A549 (cell line): ENCODE results near the gene MAGOH. TPM values are rescaled to one million over a fixed set of nuclear protein-coding genes. Genes with fewer than 3 reads are reported as not detected.

Experiments
- ATAC-seq, 2 experiments: fragments of 200-7000 bp in 1 of 2; fragments of >200 bp in 1 of 2; cut with Nextera tagmentation in 1 of 2; cut with Tn5 transposase in 1 of 2; 3 replicates each; pipeline versions ENCODE4 v1.8.0 to v1.9.1; 2018 to 2020; ENCODE audit warnings: mild to moderate bottlenecking in 1 of 2, moderate library complexity in 1 of 2
- CTCF ChIA-PET: fragments of 300-600 bp; sonication (Branson Sonifier 250); formaldehyde crosslinking; extraction: SDS; loops from one replicate; lab custom pipeline; 2021; ENCODE audit warnings: antibody characterized with exemption, inconsistent platforms; lab: Yijun Ruan, JAX
- POLR2A ChIA-PET: fragments of 350-600 bp; formaldehyde crosslinking; extraction: SDS; loops from one replicate; lab custom pipeline; 2021; ENCODE audit warnings: antibody characterized with exemption, inconsistent platforms; lab: Yijun Ruan, JAX
- DNase-seq, 2 experiments: peaks; one replicate each; pipeline versions ENCODE4 v3.0.0 to v3.0.0-alpha.2; 2011 to 2016; ENCODE audit warnings: low read depth in 1 of 2, low spot score in 1 of 2
- FAIRE-seq: peaks from 2 replicates; lab custom pipeline; 2011; peaks lifted over from hg19 to GRCh38; lab: Jason Lieb, UNC
- H3K27ac ChIP-seq, 2 experiments: fragments of >200 bp; sonication (Bioruptor Twin); formaldehyde crosslinking; 3 replicates each; pipeline ENCODE4 v1.5.1; 2016 to 2017
- H3K4me1 ChIP-seq: fragments of >200 bp; sonication (Bioruptor Twin); formaldehyde crosslinking; 3 replicates; pipeline ENCODE4 v1.6.1; 2016
- H3K4me2 ChIP-seq: fragments of >200 bp; sonication (Bioruptor Twin); formaldehyde crosslinking; 3 replicates; pipeline ENCODE4 v1.6.1; 2016
- H3K4me3 ChIP-seq: fragments of >200 bp; sonication (Bioruptor Twin); formaldehyde crosslinking; 3 replicates; pipeline ENCODE4 v1.5.1; 2016
- H3K9me3 ChIP-seq: fragments of >200 bp; sonication (Bioruptor Twin); formaldehyde crosslinking; 3 replicates; pipeline ENCODE4 v1.6.1; 2016
- ATOH8 ChIP-seq: fragments of 250-450 bp; sonication (Bioruptor Pico); IDR thresholded peaks from 2 replicates; pipeline ENCODE4 v1.5.0; 2020; ENCODE audit warnings: low read depth, mild to moderate bottlenecking, moderate library complexity
- BHLHE40 ChIP-seq: IDR thresholded peaks from 2 replicates; pipeline ENCODE4 v1.6.1; 2012; ENCODE audit warnings: low read depth, low read length, inconsistent platforms
- CTCF ChIP-seq: fragments of >200 bp; sonication (Bioruptor Twin); formaldehyde crosslinking; IDR thresholded peaks from 3 replicates; pipeline ENCODE4 v1.5.1; 2016
- E2F6 ChIP-seq: IDR thresholded peaks from 2 replicates; pipeline ENCODE4 v1.6.1; 2012; ENCODE audit warnings: low read depth, borderline replicate concordance
- ELK1 ChIP-seq: fragments of 150-350 bp; IDR thresholded peaks from 2 replicates; pipeline ENCODE4 v1.6.1; 2014; ENCODE audit warnings: low read depth, mild to moderate bottlenecking, low read length
- EP300 ChIP-seq, 2 experiments: fragments of >200 bp; sonication (Bioruptor Twin); formaldehyde crosslinking; IDR thresholded peaks; 2 replicates in 1 of 2; 3 replicates in 1 of 2; pipeline ENCODE4 v1.6.1; 2016 to 2017
- FOSB ChIP-seq: fragments of 250-450 bp; sonication (Bioruptor Pico); IDR thresholded peaks from 2 replicates; pipeline ENCODE4 v1.5.0; 2020; ENCODE audit warnings: mild to moderate bottlenecking, moderate library complexity
- FOSL2 ChIP-seq, 2 experiments: fragments of 450-650 bp in 1 of 2; fragments of >200 bp in 1 of 2; sonication (Bioruptor Twin) in 1 of 2; formaldehyde crosslinking; IDR thresholded peaks; 2 replicates each; pipeline versions ENCODE4 v1.5.0 to v1.6.1; 2016 to 2020; ENCODE audit warnings: mild to moderate bottlenecking in 1 of 2, moderate library complexity in 1 of 2
- HDAC2 ChIP-seq: fragments of 200-600 bp; sonication (generic); IDR thresholded peaks from 2 replicates; pipeline ENCODE4 v1.6.1; 2016
- HES2 ChIP-seq: fragments of >200 bp; sonication (Bioruptor Twin); formaldehyde crosslinking; IDR thresholded peaks from 2 replicates; pipeline ENCODE4 v1.6.1; 2016
- HOXA7 ChIP-seq: fragments of 250-450 bp; sonication (Bioruptor Pico); IDR thresholded peaks from 2 replicates; pipeline ENCODE4 v1.5.0; 2020; ENCODE audit warnings: mild to moderate bottlenecking, moderate library complexity
- MAFK ChIP-seq: fragments of 450-650 bp; IDR thresholded peaks from 2 replicates; pipeline ENCODE4 v1.6.1; 2014; ENCODE audit not compliant: partially characterized antibody
- RAD21 ChIP-seq, 2 experiments: fragments of >200 bp in 1 of 2; sonication (Bioruptor Twin) in 1 of 2; formaldehyde crosslinking in 1 of 2; IDR thresholded peaks in 1 of 2; conservative IDR thresholded peaks in 1 of 2; 2 replicates in 1 of 2; 3 replicates in 1 of 2; pipeline ENCODE4 v1.6.1; 2012 to 2018; ENCODE audit warnings: inconsistent platforms in 1 of 2
- RFX5 ChIP-seq: fragments of 450-650 bp; IDR thresholded peaks from 2 replicates; pipeline ENCODE4 v1.7.1; 2014; ENCODE audit warnings: antibody characterized with exemption, mild to moderate bottlenecking, moderate library complexity
- TP53 ChIP-seq: fragments of 250-450 bp; sonication (Bioruptor Pico); IDR thresholded peaks from 2 replicates; pipeline ENCODE4 v1.5.0; 2021; ENCODE audit warnings: mild to moderate bottlenecking, moderate library complexity
- USF2 ChIP-seq: fragments of 450-650 bp; IDR thresholded peaks from 2 replicates; pipeline ENCODE4 v1.6.1; 2014; ENCODE audit warnings: antibody characterized with exemption
- ZNF302 ChIP-seq: fragments of 250-450 bp; sonication (Bioruptor Pico); IDR thresholded peaks from 2 replicates; pipeline ENCODE4 v1.9.0; 2021; ENCODE audit warnings: inconsistent platforms, mild to moderate bottlenecking, moderate library complexity
- ZSCAN20 ChIP-seq: fragments of 250-450 bp; sonication (Bioruptor Pico); IDR thresholded peaks from 2 replicates; pipeline ENCODE4 v1.8.0; 2022; ENCODE audit warnings: mild to moderate bottlenecking, moderate library complexity
- WGBS: methylation state at CpG from one replicate; pipeline ENCODE4 v1.1.6; 2017; ENCODE audit errors: missing lambda C conversion rate; 5-methylcytosine and 5-hydroxymethylcytosine counted together
- polyA plus RNA-seq, 4 experiments: library from polyadenylated mRNA; depleted of rRNA in 3 of 4; stranded (reverse); fragments of >200 nt; fragmentation: RNase III in 1 of 4; extraction: RNeasy Plus Mini Kit Qiagen cat#74134 plus additional on column Dnase treatment in 1 of 4; gene quantifications; 2 replicates in 3 of 4; 3 replicates in 1 of 4; pipeline ENCODE4 v1.2.3, GENCODE V29; 2011 to 2017
- TF ChIP-seq, protein P1 (sequence below): fragments of >200 bp; sonication (Bioruptor Twin); formaldehyde crosslinking; IDR thresholded peaks from 3 replicates; pipeline ENCODE4 v1.6.1; 2016

MAGOH gene
- polyA plus RNA-seq, 2 of the 4 experiments (the other 2 are of a cell fraction): 80.2 to 139 TPM

DNA sequence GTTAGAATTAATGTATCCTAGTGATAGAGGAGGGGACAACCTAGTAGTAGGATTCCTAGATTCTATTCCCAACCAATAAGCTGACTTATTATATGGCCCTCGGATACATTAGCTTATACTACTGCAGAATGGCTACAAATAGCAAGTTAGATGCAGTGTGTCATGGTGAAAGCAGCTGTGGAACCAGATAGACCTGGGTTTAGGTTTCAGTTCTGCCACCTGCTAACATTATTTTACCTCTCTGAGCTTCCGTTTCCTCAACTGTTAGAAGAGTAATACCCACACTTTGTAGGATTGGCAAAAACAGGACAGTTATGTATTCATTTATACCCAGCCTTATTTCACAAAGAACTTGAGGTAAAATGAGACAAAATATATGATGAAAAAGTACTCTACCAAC lies 21.6 kb upstream of the MAGOH start:
- Histone ChIP-seq H3K9me3 (no peaks in the 10 kb centered on the region), H3K4me3 (no peak overlapping the region), H3K4me1 (no peaks in the 10 kb centered on the region), H3K27ac (no peak overlapping the region), H3K4me2 (no peak overlapping the region)
- no peak for FAIRE-seq
- ChIA-PET POLR2A (no interaction called here), CTCF (interaction anchor here (1.0 kb wide), 2 partner anchors 18 to 36 kb away, joined by 3 to 6 read pairs; no protein-coding TSS in a partner anchor)
- TF ChIP-seq ELK1 (no peak), TP53 (CRISPR knock-in tag) (no peak), ZNF302 (CRISPR knock-in tag) (no peak), E2F6 (no peak), MAFK (no peak), EP300 (IDR thresholded peaks at IDR 0.05) (no peak), FOSB (no peak), BHLHE40 (no peak)
- ATAC-seq: no peak
- DNase-seq: no peak
- WGBS: 100% methylated on average over 2 of the region's 2 CpGs

DNA sequence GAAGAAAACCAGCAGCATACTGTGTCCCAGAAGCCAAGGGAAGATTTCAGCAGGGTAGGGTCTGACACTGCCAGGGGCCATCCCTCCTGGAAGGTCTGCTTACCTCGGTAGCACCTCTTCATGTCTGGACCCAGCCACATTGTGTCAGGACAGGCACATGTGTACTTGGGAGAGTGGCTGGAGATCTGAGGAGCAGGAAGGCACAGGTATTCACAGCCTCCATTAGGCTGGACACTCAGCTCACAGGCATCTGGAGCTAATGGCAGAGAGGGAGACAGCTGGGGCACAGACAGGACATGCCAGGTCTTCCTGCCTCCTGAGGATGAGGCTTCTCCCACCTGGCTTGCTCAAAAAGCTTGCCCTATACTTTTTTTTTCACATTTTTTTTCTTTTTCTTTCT lies 19.9 kb upstream of the MAGOH start:
- ChIA-PET CTCF (interaction anchor here (0.6 to 1.5 kb wide), 3 partner anchors 20 to 503 kb away, joined by 3 to 4 read pairs (median 3); no protein-coding TSS in a partner anchor), POLR2A (no interaction called here)
- no peak overlapping the region for H3K4me3 ChIP-seq

More for the DNA sequence above, 19.9 kb upstream of the MAGOH start:
- DNase-seq (no peak), FAIRE-seq (no peak), ATAC-seq (no peak; a peak in 1 of 6 replicates)
- no peaks in the 10 kb centered on the region for H3K4me1 ChIP-seq
- no peaks in the 10 kb centered on the region for H3K9me3 ChIP-seq
- H3K4me2 ChIP-seq: no peak overlapping the region
- TF ChIP-seq USF2: no peak
- TF ChIP-seq, protein P1, sequence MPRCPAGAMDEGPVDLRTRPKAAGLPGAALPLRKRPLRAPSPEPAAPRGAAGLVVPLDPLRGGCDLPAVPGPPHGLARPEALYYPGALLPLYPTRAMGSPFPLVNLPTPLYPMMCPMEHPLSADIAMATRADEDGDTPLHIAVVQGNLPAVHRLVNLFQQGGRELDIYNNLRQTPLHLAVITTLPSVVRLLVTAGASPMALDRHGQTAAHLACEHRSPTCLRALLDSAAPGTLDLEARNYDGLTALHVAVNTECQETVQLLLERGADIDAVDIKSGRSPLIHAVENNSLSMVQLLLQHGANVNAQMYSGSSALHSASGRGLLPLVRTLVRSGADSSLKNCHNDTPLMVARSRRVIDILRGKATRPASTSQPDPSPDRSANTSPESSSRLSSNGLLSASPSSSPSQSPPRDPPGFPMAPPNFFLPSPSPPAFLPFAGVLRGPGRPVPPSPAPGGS: no peak
- TF ChIP-seq RAD21 (conservative IDR thresholded peaks at IDR 0.05 in 1 of 2, IDR thresholded peaks at IDR 0.05 in 1 of 2): no peak
- no peak for TF ChIP-seq RFX5
- TF ChIP-seq FOSL2 (IDR thresholded peaks at IDR 0.05): no peak
- no peak for TF ChIP-seq FOSL2 (CRISPR knock-in tag; IDR thresholded peaks at IDR 0.05)
- no peak for TF ChIP-seq E2F6
- TF ChIP-seq HDAC2: no peak
- no peak for TF ChIP-seq HOXA7 (CRISPR knock-in tag)
- no peak for TF ChIP-seq HES2
- no peak for TF ChIP-seq ZSCAN20 (CRISPR knock-in tag)
- TF ChIP-seq ATOH8: no peak
- no peak for TF ChIP-seq CTCF
- 83% methylated on average over 1 of the region's 1 CpG for WGBS
- no peak overlapping the region for H3K27ac ChIP-seq
